H4 (cell line): ENCODE results near the gene SHH. TPM values are rescaled to one million over a fixed set of nuclear protein-coding genes. Genes with fewer than 3 reads are reported as not detected.

Source experiments
- DNase-seq: peaks from one replicate; pipeline ENCODE4 v3.0.0-alpha.2; 2015; ENCODE audit warnings: low spot score
- total RNA-seq: library from RNA; depleted of rRNA; stranded (reverse); fragments of >200 nt; shearing (Covaris generic); gene quantifications from 2 replicates; pipeline ENCODE4 v1.2.3, GENCODE V29; 2014

The SHH gene
- total RNA-seq, 1 experiment from 2014 or later = not detected

DNA sequence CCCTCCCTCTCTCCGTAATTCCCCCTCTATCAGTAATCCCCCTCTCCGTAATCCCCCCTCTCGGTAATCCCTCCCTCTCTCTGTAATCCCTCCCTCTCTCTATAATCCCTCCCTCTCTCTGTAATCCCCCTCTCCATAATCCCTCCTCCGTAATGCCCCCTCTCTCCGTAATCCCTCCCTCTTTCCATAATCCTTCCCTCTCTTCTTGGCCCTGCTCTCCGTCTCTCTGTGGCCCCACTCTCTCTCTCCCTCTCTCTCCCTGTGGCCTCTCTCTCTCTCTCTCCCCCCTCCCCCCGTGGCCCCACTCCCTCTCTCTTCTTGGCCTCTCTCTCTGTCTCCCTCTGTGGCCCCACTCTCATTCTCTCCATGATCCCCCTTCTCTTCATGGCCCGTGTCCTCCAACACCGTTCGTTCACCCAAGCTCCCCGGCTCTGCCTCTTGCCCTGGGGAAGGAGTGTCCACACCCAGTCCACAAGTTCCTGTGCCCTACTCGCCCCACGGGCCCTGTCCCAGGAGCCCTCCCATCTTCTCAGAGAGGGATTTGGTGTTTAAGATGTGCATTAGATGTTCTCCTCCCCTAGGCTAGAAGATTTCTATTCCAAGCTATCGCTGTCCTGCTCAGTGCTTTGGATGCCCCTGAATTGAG is 19.8 kb downstream of the SHH start:
- no peak for DNase-seq

DNA sequence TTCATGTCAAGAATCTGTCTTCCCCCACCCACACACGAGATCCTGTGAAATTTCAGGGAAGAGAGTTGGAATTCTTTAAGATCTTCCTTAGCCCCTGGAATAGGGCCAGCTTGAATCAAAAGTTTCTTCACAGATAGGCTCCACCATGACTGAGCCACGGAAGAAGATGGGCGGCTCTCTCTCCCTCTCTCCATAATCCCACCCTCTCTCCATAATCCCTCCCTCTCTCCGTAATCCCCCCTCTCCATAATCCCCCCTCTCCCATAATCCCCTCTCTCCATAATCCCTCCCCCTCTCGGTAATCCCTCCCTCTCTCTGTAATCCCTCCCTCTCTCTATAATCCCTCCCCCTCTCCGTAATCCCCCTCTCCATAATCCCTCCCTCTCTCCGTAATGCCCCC is 20.4 kb downstream of the SHH start:
- no peak for DNase-seq

DNA sequence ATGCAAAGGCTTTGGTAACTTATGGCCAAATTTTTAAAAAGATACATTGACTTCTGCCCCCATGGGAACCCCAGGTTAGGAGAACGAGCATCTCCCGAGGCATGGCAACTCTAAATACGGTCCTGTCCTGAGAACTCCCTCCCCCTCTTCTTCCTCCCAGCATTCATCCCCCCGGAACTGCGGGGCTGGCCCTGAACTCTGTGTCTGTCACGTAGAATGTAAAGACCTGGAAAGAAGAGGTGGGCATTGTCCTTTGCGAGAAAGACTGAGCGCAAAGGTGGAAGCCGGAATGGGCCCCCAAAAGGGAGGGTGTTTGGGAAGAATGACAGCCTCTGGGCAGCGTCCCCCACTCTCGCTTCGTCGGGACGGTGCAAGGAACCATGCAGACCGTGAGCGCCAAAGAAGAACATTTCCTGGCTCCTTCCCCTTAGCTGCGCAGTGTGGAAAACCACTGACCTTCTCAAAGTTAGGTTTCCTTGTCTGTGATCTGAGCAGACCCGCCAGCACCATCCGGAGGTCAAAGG is 21.0 kb downstream of the SHH start:
- DNase-seq = no peak

- DNase-seq = no peak
Observed at GRCh38 chr7:155790666-155791065, 21.6 kb downstream of the SHH start.

GRCh38 chr7:155789001-155789725 is 23.1 kb downstream of the SHH start:
- DNase-seq = no peak

GRCh38 chr7:155788616-155789000 is 23.7 kb downstream of the SHH start:
- DNase-seq = no peak

DNA sequence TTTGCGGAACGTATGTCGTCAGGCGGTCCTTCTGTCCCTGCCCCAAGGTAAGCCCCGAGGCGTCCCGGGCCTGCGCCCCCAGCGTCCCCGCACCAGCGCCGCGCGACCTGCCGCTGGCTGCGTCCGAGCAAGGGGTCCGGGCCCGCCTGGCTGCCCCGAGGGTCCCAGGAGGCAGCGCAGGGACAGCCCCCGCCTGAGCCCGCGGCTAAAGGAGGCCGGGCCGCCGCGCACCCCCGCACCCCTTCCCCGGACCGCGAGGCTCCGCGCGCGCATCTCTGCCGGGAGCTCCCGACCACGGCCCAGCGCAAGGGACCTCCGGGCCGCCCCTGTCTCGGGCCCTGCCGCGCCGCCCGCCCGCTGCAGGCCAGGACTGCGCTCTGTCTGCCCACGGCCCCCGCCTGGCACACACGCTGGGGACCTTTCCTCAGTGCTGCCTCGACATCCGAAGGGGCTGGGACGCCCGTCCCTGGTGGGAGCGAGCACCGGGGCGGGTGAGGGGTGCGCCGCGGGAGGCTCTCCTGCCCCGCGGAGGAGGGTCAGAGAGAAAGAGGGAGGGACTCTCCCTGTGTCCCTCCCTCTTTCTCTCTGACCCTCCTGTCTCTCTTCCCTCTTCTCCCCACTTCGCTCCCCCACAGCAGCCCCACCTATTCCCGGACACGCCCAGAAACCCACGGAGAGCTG is 25.0 kb downstream of the SHH start:
- no peak for DNase-seq

GRCh38 chr7:155786491-155786890 is 25.8 kb downstream of the SHH start:
- DNase-seq = no peak

DNA sequence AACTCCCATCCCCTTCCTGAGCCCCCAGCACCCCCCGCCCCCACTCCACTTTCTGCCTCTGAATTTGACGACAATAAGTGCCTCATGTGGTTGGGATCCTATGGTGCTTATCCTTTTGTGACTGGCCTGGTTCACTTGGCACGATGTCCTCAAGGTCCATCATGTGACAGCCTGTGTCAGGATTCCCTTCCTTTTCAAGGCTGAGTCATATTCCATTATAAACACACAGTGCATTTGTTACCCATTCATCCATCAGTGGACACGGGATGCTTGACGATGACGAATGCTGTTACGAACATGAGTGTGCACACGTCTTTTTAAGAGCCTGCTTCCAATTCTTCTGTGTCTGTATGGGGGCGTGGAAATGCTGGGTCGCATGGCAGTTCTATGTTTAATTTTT is 26.7 kb downstream of the SHH start:
- DNase-seq = peak; percentile 41

DNA sequence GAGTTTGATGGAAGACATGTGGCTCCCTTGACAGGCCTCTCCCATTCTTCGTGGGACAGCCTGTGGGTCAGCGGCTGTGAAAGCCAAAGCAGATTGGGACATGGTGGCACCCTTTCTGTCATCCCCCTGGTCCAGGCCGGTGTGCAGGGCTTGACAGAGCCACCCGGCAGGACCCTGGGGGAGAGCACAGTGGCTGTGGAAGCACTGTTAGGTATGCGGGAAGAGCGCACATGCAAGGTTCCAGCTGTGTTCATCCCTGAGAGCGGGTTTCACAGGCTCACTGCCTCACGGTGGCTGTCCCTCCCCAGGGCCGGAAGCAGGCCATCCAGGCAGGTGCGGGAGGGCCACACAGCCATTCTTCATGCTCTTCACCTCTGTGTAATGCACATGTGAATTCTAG is 29.8 kb downstream of the SHH start:
- DNase-seq = no peak

DNA sequence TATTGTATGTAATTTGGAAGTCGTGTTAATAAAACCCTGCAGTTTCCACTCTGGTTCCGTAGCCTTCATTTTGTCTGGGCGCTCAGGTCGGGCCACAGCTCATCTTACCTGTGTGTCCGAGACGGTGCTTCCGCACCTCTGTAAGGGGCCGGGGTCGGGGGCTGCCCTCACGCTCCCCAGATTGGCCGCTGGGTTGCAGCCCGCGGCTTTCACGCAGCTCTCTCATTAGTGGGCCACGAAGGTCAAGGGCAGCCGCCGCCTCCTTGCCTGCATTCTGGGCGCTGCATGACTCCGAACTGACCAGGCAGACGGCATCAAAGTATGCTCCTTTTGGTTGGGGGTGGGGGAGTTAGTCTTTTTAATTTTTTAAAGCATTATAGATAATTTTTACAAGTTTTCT is 30.8 kb downstream of the SHH start:
- no peak for DNase-seq

DNA sequence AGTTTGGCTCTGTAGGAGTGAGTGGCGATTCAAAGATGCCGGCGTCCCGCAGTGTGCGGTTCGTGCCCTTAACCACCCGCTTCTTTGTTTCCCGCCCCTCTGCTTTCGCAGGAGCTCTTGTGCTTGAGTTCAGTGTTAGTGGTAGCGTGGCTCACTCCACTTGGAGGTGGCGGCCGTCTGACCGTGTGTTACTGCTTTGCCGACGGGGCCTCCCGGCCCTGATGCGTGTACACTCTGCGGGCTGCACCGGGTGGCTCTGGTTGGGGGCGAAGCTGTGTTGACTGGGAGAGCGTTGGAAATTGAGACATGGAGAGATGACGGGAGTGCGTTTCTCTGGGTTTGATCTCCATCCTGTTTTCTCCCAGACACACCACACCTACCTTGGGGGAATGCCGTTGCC is 31.4 kb downstream of the SHH start:
- no peak for DNase-seq

GRCh38 chr7:155778349-155778748 is 33.9 kb downstream of the SHH start:
- no peak for DNase-seq

- no peak for DNase-seq
Observed at GRCh38 chr7:155776606-155777005, 35.7 kb downstream of the SHH start.

- no peak for DNase-seq
Observed at GRCh38 chr7:155775691-155776090, 36.6 kb downstream of the SHH start.

- no peak for DNase-seq
Observed at GRCh38 chr7:155774947-155775346, 37.3 kb downstream of the SHH start.

DNA sequence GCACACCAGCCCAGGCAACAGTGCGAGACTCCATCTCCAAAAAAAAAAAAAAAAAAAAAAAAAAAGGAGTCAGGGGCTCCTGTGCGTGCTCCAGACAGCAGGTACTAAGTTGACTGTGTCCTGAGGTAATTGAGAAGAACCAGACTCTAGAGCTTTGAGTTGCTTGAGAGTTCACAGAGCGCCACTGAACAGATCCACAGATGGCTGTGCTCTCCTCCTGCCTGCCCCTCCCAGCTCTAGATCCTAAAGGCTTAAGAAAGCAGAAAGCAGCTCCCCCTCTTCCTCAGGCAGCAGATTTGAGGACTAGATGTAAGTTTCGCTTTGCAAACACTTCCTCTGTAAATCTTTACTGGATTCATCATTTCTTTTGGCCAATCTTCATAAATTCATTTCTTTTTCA is 38.7 kb downstream of the SHH start:
- DNase-seq = no peak

DNA sequence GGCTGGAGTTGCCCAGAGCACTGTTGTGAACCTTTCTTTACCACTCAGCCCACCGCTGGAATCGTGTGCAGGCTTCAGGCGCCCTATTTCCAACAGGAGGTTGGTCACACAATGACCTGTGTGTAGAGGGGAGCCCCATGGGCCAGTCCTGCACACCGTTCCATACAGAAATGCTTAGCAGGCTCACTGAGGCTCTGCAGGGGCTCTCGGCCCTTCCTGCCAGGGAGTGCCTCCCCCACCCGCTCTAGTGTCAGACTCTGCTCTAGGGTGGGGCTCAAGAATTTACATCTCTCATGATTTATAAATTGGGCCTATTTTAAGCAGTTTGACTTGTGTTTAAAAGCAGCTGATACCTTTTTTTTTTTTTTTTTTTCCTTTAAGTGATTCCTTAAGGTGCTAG is 42.0 kb downstream of the SHH start:
- DNase-seq = no peak

DNA sequence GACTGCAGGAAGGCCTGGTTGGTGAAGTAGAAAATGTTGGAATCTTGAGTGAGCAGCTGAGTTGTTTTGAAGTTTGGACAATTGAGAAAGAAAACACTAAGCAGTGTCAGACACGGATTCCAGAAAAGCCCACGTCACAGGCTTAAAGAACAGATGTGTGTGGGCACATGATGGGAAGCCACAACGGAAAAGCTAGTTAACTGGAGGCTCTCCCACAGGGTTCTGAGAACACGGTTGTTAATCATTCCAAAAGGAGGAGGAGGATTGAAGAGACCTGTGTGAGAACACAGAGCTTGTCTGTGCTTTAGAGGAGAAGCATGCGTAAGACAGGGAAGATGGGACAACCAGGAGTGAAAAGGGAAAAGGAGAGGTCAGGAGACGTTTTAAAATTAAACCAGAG is 42.6 kb downstream of the SHH start:
- DNase-seq = no peak

- no peak for DNase-seq
Observed at GRCh38 chr7:155766966-155767916, 45.0 kb downstream of the SHH start.

GRCh38 chr7:155766386-155766785 is 45.9 kb downstream of the SHH start:
- DNase-seq = no peak

GRCh38 chr7:155765458-155765857 is 46.8 kb downstream of the SHH start:
- no peak for DNase-seq
